ENCODE results near the gene MYZAP. TPM values are rescaled to one million over a fixed set of nuclear protein-coding genes. Genes with fewer than 3 reads are reported as not detected.

The MYZAP gene
- total and polyA plus RNA-seq, 2 experiments from 2014 or later = 1.0 to 1.5 TPM

DNA sequence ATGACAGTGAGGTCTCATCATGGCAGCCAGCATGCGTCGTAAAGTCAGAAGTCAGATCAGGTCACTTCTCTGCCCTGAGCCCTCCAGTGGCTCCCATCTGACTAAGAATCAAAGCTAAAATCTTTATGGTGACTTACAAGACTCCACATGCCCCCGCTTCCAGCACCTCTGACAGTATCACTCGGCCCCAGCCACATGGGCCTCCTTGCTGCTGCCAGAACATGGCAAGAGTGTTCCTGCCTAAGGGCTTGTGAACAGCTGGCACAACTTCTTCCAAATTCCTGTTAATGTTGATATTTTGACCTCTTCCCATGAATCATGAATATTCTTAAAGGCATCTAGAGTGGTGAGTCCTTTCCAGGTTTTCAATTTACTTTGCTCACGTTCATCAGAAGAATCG, 135.3 kb downstream of the MYZAP start:
- no peak overlapping the region for H3K4me3 Mint-ChIP-seq
- TF ChIP-seq POLR2AphosphoS5 (IDR thresholded peaks at IDR 0.05; ENCODE audit: low read depth) (no peak), ZNF114 (CRISPR knock-in tag; IDR thresholded peaks at IDR 0.05) (no peak), EZH2phosphoT487 (IDR thresholded peaks at IDR 0.05; ENCODE audit: unreplicated experiment) (no peak), STAT1 (IDR thresholded peaks at IDR 0.05; ENCODE audit: unreplicated experiment) (no peak)
- TF ChIP-seq, protein P1, sequence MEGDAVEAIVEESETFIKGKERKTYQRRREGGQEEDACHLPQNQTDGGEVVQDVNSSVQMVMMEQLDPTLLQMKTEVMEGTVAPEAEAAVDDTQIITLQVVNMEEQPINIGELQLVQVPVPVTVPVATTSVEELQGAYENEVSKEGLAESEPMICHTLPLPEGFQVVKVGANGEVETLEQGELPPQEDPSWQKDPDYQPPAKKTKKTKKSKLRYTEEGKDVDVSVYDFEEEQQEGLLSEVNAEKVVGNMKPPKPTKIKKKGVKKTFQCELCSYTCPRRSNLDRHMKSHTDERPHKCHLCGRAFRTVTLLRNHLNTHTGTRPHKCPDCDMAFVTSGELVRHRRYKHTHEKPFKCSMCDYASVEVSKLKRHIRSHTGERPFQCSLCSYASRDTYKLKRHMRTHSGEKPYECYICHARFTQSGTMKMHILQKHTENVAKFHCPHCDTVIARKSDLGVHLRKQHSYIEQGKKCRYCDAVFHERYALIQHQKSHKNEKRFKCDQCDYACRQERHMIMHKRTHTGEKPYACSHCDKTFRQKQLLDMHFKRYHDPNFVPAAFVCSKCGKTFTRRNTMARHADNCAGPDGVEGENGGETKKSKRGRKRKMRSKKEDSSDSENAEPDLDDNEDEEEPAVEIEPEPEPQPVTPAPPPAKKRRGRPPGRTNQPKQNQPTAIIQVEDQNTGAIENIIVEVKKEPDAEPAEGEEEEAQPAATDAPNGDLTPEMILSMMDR (conservative IDR thresholded peaks at IDR 0.05; ENCODE audit: low read depth in 2 of 2) = no peak
- TF ChIP-seq, protein P2, sequence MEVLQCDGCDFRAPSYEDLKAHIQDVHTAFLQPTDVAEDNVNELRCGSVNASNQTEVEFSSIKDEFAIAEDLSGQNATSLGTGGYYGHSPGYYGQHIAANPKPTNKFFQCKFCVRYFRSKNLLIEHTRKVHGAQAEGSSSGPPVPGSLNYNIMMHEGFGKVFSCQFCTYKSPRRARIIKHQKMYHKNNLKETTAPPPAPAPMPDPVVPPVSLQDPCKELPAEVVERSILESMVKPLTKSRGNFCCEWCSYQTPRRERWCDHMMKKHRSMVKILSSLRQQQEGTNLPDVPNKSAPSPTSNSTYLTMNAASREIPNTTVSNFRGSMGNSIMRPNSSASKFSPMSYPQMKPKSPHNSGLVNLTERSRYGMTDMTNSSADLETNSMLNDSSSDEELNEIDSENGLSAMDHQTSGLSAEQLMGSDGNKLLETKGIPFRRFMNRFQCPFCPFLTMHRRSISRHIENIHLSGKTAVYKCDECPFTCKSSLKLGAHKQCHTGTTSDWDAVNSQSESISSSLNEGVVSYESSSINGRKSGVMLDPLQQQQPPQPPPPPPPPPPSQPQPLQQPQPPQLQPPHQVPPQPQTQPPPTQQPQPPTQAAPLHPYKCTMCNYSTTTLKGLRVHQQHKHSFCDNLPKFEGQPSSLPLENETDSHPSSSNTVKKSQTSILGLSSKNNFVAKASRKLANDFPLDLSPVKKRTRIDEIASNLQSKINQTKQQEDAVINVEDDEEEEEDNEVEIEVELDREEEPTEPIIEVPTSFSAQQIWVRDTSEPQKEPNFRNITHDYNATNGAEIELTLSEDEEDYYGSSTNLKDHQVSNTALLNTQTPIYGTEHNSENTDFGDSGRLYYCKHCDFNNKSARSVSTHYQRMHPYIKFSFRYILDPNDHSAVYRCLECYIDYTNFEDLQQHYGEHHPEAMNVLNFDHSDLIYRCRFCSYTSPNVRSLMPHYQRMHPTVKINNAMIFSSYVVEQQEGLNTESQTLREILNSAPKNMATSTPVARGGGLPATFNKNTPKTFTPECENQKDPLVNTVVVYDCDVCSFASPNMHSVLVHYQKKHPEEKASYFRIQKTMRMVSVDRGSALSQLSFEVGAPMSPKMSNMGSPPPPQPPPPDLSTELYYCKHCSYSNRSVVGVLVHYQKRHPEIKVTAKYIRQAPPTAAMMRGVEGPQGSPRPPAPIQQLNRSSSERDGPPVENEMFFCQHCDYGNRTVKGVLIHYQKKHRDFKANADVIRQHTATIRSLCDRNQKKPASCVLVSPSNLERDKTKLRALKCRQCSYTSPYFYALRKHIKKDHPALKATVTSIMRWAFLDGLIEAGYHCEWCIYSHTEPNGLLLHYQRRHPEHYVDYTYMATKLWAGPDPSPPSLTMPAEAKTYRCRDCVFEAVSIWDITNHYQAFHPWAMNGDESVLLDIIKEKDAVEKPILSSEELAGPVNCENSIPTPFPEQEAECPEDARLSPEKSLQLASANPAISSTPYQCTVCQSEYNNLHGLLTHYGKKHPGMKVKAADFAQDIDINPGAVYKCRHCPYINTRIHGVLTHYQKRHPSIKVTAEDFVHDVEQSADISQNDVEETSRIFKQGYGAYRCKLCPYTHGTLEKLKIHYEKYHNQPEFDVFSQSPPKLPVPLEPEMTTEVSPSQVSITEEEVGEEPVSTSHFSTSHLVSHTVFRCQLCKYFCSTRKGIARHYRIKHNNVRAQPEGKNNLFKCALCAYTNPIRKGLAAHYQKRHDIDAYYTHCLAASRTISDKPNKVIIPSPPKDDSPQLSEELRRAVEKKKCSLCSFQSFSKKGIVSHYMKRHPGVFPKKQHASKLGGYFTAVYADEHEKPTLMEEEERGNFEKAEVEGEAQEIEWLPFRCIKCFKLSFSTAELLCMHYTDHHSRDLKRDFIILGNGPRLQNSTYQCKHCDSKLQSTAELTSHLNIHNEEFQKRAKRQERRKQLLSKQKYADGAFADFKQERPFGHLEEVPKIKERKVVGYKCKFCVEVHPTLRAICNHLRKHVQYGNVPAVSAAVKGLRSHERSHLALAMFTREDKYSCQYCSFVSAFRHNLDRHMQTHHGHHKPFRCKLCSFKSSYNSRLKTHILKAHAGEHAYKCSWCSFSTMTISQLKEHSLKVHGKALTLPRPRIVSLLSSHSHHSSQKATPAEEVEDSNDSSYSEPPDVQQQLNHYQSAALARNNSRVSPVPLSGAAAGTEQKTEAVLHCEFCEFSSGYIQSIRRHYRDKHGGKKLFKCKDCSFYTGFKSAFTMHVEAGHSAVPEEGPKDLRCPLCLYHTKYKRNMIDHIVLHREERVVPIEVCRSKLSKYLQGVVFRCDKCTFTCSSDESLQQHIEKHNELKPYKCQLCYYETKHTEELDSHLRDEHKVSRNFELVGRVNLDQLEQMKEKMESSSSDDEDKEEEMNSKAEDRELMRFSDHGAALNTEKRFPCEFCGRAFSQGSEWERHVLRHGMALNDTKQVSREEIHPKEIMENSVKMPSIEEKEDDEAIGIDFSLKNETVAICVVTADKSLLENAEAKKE (CRISPR knock-in tag; IDR thresholded peaks at IDR 0.05) = no peak
- TF ChIP-seq, protein P3, sequence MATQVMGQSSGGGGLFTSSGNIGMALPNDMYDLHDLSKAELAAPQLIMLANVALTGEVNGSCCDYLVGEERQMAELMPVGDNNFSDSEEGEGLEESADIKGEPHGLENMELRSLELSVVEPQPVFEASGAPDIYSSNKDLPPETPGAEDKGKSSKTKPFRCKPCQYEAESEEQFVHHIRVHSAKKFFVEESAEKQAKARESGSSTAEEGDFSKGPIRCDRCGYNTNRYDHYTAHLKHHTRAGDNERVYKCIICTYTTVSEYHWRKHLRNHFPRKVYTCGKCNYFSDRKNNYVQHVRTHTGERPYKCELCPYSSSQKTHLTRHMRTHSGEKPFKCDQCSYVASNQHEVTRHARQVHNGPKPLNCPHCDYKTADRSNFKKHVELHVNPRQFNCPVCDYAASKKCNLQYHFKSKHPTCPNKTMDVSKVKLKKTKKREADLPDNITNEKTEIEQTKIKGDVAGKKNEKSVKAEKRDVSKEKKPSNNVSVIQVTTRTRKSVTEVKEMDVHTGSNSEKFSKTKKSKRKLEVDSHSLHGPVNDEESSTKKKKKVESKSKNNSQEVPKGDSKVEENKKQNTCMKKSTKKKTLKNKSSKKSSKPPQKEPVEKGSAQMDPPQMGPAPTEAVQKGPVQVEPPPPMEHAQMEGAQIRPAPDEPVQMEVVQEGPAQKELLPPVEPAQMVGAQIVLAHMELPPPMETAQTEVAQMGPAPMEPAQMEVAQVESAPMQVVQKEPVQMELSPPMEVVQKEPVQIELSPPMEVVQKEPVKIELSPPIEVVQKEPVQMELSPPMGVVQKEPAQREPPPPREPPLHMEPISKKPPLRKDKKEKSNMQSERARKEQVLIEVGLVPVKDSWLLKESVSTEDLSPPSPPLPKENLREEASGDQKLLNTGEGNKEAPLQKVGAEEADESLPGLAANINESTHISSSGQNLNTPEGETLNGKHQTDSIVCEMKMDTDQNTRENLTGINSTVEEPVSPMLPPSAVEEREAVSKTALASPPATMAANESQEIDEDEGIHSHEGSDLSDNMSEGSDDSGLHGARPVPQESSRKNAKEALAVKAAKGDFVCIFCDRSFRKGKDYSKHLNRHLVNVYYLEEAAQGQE (IDR thresholded peaks at IDR 0.05; ENCODE audit: unreplicated experiment) = no peak
- H3K27me3 Mint-ChIP-seq (ENCODE audit: insufficient read depth, low read depth, poor library complexity) = no peaks in the 10 kb centered on the region
- Histone ChIP-seq H3K36me3 (ENCODE audit: insufficient read depth) (no peaks in the 10 kb centered on the region), H3K9me2 (ENCODE audit: insufficient read depth) (no peaks in the 10 kb centered on the region), H2AFZ (no peak overlapping the region), H3K4me1 (ENCODE audit: insufficient read depth) (no peaks in the 10 kb centered on the region), H4K20me1 (replicated peaks; ENCODE audit: insufficient read depth) (no peaks in the 10 kb centered on the region), H3K4me2 (no peak overlapping the region), H3K79me2 (replicated peaks; ENCODE audit: insufficient read depth) (no peaks in the 10 kb centered on the region), H3K4me3 (no peak overlapping the region), H3F3A (replicated peaks; ENCODE audit: low read depth) (no peaks in the 10 kb centered on the region), H3K27me3 (ENCODE audit: insufficient read depth) (no peaks in the 10 kb centered on the region), H3K27ac (ENCODE audit: low read depth) (no peak overlapping the region)
- H3K36me3 Mint-ChIP-seq (ENCODE audit: low read depth) = no peaks in the 10 kb centered on the region
- DNase-seq (ENCODE audit: low spot score) (no peak), ATAC-seq (no peak)
- no peak overlapping the region for H3K27ac Mint-ChIP-seq
- H3K9me3 Mint-ChIP-seq = peaks cover 3% of the 10 kb centered on the region; the same call in 2 of the 3 replicates
- H3K4me1 Mint-ChIP-seq = peaks cover 6% of the 10 kb centered on the region
